Kasumi-1 (cell line): ENCODE data around the gene SLC7A7.
"Not testable (repeated sequence)": the region's sequence is repeated elsewhere in the genome, so short reads cannot be mapped to it uniquely, and the experiment has no call there.

Experiments used
- DNase-seq, 2 experiments: peaks; one replicate each; lab custom pipeline; 2025; lab: John Stamatoyannopoulos, UW

Gene SLC7A7

DNA sequence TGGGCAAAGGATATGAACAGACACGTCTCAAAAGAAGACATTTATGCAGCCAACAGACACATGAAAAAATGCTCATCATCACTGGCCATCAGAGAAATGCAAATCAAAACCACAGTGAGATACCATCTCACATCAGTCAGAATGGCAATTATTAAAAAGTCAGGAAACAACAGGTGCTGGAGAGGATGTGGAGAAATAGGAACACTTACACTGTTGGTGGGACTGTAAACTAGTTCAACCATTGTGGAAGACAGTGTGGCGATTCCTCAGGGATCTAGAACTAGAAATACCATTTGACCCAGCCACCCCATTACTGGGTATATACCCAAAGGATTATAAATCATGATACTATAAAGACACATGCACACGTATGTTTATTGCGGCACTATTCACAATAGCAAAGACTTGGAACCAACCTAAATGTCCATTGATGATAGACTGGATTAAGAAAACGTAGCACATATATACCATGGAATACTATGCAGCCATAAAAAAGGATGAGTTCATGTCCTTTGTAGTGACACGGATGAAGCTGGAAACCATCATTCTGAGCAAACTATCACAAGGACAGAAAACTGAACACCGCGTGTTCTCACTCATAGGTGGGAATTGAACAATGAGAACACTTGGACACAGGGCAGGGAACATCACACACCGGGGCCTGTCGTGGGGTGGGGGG lies 57.1 kb downstream of the SLC7A7 start:
- DNase-seq: not testable (repeated sequence)

- no peak for DNase-seq
These were observed 61.6 kb downstream of the SLC7A7 start for GRCh38 chr14:22753586-22753985.

GRCh38 chr14:22752422-22752821 lies 62.8 kb downstream of the SLC7A7 start:
- DNase-seq: no peak

DNA sequence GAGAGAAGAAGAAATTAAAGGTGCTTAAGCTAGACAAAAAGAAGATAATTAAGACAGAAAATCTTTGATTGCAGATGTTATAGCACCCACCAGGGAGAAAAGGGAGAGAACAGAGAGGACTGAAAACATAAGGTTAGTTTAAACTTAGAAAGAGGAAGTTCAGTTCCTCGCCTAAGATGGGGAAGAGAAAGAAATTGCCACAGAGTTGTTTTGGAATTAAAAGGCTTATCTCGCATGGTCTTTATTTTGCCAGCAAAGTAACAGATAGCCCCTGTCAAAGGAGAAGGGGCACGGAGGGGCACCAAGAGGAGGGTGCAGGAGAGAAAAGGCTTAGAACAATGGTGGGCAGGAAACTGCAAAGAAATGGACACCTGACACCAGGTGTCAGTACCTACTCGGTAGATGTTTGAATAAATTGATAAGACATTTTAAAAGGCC lies 66.6 kb downstream of the SLC7A7 start:
- peak; percentile 78 to 90 for DNase-seq

DNA sequence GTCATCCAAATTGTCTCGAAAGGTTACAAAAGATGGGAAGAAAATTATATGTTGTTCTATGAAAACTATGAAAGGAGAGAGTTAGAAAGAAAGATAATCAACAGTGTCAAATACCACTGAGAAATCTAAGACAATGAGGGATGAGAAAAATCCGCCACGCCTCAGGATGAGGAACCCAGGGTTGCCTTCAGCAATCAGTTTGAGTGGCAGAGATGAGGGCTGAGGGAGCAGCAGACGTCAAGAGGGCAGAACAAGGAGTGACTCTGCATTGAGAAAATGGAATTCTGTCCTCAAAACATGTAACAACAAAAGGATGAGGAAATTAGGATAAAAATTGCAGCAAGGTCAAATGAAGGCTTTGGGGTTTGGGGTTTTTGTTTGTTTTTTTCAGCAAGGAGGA lies 67.0 kb downstream of the SLC7A7 start:
- DNase-seq: no peak

DNA sequence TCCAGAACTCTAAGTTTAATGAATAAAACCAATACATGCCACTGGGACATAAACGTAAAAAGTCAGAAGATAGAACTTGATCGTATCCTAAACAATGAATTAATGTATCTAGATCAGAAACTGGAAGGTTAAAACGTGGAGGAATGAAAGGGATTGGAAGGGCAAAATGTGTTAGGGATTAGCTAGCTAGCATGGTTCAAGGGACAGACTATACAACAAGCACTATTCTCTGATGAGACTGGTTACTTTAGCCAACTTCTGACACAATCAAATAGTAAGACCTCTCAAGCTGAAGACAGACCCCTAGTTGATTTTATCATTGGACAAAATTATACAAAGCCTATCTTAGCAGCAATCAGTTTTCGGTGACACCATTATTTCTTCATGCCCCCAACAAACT lies 67.5 kb downstream of the SLC7A7 start:
- no peak for DNase-seq

- no peak for DNase-seq
These were observed 75.2 kb downstream of the SLC7A7 start for GRCh38 chr14:22740020-22740419.

DNA sequence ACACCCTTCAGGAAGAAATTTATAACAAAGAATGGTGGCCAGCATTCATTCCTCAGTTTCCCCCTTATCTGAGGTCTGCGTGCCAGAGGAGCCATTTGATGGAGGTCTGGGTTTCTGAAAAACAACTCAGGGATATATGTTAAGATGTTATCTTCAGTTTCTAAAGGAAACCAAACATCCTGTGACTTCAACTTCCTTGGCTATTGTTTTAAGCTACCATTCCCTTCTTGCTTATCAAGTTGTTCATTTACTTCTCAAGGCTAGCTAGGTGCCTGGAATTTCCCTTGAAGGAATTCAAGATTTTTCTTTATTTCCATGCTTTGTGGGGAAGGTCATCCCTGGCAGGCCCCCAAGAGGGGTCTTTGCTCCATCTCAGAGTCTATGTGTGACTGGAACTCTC lies 75.8 kb downstream of the SLC7A7 start:
- no peak for DNase-seq

DNA sequence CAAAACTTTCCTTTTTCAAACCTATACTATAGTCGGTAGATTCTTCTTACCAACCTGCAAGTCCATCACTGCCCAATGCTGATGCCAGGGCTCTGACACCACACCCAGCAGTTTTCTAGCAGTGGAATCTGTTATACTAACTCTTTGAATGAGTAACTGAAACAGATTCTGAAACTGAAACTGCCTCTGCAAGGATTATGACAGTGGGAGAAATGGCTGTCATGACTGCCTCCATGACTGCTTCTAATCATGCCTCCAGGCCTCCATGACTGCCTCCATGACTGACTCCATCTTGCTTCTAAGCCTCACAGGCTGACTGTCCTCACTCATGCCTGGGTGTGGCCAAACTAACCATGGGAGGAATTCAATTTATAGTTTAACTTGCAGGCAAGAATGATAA lies 78.2 kb downstream of the SLC7A7 start:
- no peak for DNase-seq

DNA sequence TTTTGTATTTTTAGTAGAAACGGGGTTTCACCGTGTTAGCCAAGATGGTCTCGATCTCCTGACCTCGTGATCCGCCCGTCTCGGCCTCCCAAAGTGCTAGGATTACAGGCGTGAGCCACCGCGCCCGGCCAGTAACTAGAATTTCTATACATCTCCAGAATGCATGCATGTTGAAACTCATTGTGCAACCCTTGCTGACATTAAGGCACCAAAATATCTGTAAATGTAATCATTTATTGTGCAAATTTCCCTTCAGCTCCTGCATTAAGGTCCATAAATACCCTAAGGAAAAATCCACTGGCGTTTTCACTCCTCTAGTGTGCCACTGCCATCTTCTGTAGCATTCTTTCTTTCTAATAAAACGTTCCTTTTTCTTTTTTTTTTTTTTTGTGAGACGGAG lies 78.9 kb downstream of the SLC7A7 start:
- not testable (repeated sequence) for DNase-seq

DNA sequence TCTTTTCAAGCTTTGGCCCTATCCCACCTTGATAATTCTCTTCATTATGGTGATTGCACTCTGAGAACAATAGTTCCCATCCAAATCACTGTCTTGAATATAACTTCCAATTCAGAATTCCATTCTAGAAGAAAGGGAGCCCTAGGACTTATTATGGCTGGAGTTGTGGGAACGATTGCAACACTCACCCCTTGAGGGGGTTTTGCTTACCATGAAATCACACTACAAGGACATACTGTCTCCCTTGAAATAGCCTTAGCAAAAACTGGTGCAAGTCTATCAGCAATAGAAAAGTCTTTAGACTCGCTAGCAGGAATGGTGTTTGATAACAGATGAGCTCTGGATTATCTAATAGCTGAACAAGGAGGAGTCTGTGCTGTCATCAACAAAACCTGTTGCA lies 80.1 kb downstream of the SLC7A7 start:
- DNase-seq: no peak

- no peak for DNase-seq
These were observed 81.4 kb downstream of the SLC7A7 start for GRCh38 chr14:22733829-22734228.

DNA sequence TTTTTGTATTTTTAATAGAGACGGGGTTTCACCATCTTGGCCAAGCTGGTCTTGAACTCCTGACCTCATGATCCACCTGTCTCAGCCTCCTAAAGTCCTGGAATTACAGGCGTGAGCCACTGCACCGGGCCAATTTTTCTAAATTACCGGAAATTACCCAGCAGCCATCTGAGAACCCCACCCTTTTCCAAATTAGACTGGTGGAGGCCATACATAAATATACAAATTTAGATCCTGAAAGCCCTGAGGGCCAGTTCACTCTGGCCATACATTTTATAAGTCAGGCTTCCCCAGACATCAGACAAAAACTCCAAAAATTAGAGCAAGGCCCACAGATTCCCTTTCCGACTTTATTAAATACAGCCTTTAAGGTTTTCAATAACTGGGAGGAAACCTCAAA lies 83.2 kb downstream of the SLC7A7 start:
- not testable (repeated sequence) for DNase-seq

DNA sequence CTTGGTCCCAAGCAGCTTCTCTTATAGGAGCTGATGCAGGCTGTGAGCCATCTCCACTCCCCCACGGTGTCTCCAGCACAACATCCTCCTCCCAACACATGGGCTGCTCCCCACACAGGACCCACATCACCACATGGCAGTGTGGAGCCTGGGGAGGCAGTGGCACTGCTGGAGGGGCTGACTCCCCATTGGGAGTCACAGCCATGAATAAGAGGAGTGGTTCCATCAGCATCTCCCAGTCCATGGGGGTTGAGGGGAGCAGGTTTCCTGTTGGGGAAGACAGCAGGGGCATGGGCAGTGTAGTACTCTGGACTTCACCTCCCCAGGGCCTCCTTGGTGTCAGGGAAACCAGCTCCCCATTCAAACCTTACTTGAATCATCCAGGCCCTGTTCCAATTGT lies 89.2 kb downstream of the SLC7A7 start:
- DNase-seq: no peak

- DNase-seq: not testable (repeated sequence)
These were observed 89.9 kb downstream of the SLC7A7 start for GRCh38 chr14:22725374-22725773.

GRCh38 chr14:22724847-22725246 lies 90.4 kb downstream of the SLC7A7 start:
- not testable (repeated sequence) for DNase-seq

- no peak for DNase-seq
These were observed 91.4 kb downstream of the SLC7A7 start for GRCh38 chr14:22723815-22724214.
